Adipocyte (in vitro differentiated cells): ENCODE results near the gene NLGN1.
A peak's percentile ranks its signal among the peaks of the same experiment; 100 is the strongest.

Source experiments
- DNase-seq: peaks from one replicate; pipeline ENCODE4 v3.0.0-alpha.2; 2015; ENCODE audit warnings: low read depth
- H3K27me3 ChIP-seq: replicated peaks from 2 replicates; pipeline ENCODE4 v1.7.0; 2013; ENCODE audit warnings: mild to moderate bottlenecking, low read length, moderate library complexity; ENCODE audit not compliant: control insufficient read depth, insufficient read depth
- H3K36me3 ChIP-seq: 2 replicates; pipeline ENCODE4 v1.7.0; 2013; ENCODE audit warnings: low read length, mild to moderate bottlenecking, moderate library complexity; ENCODE audit not compliant: control insufficient read depth, insufficient read depth, severe bottlenecking
- H3K4me1 ChIP-seq: 2 replicates; pipeline ENCODE4 v1.7.0; 2013; ENCODE audit warnings: mild to moderate bottlenecking, low read length, moderate library complexity; ENCODE audit not compliant: control insufficient read depth, insufficient read depth
- H3K4me3 ChIP-seq: 2 replicates; pipeline ENCODE4 v1.7.0; 2013; ENCODE audit warnings: mild to moderate bottlenecking, low read length, moderate library complexity
- H3K9ac ChIP-seq: 2 replicates; pipeline ENCODE4 v1.7.0; 2013; ENCODE audit warnings: mild to moderate bottlenecking, low read length, moderate library complexity
- H3K9me3 ChIP-seq: 2 replicates; pipeline ENCODE4 v1.7.0; 2013; ENCODE audit warnings: mild to moderate bottlenecking, low read length, moderate library complexity; ENCODE audit not compliant: control insufficient read depth

Gene NLGN1

GRCh38 chr3:174168538-174169254, 771.2 kb downstream of the NLGN1 start:
- H3K4me1 ChIP-seq = no peaks in the 10 kb centered on the region
- no peak overlapping the region for H3K9ac ChIP-seq
- no peak for DNase-seq

GRCh38 chr3:174169736-174170135, 772.2 kb downstream of the NLGN1 start:
- H3K9me3 ChIP-seq = peaks cover 14% of the 10 kb centered on the region
- no peaks in the 10 kb centered on the region for H3K27me3 ChIP-seq
- no peaks in the 10 kb centered on the region for H3K4me1 ChIP-seq
- no peaks in the 10 kb centered on the region for H3K36me3 ChIP-seq
- no peak for DNase-seq
- no peak overlapping the region for H3K4me3 ChIP-seq
- H3K9ac ChIP-seq = no peak overlapping the region

More at GRCh38 chr3:174168538-174169254, 771.2 kb downstream of the NLGN1 start:
- Histone ChIP-seq H3K27me3 (no peaks in the 10 kb centered on the region), H3K9me3 (peaks cover 23% of the 10 kb centered on the region), H3K4me3 (no peak overlapping the region), H3K36me3 (no peaks in the 10 kb centered on the region)

GRCh38 chr3:174170248-174170647, 772.7 kb downstream of the NLGN1 start:
- Histone ChIP-seq H3K9me3 (peaks cover 10% of the 10 kb centered on the region), H3K9ac (no peak overlapping the region), H3K4me1 (no peaks in the 10 kb centered on the region), H3K36me3 (no peaks in the 10 kb centered on the region), H3K4me3 (no peak overlapping the region), H3K27me3 (no peaks in the 10 kb centered on the region)
- no peak for DNase-seq

GRCh38 chr3:174186377-174186989, 788.9 kb downstream of the NLGN1 start:
- Histone ChIP-seq H3K4me1 (no peaks in the 10 kb centered on the region), H3K9me3 (no peaks in the 10 kb centered on the region), H3K27me3 (no peaks in the 10 kb centered on the region), H3K4me3 (no peak overlapping the region), H3K9ac (no peak overlapping the region), H3K36me3 (no peaks in the 10 kb centered on the region)
- no peak for DNase-seq

GRCh38 chr3:174191380-174191779, 793.8 kb downstream of the NLGN1 start:
- H3K27me3 ChIP-seq = no peaks in the 10 kb centered on the region
- H3K4me1 ChIP-seq = peaks cover 3% of the 10 kb centered on the region
- H3K4me3 ChIP-seq = no peak overlapping the region
- no peaks in the 10 kb centered on the region for H3K36me3 ChIP-seq
- H3K9ac ChIP-seq = no peak overlapping the region
- no peak for DNase-seq
- no peaks in the 10 kb centered on the region for H3K9me3 ChIP-seq

- H3K4me3 ChIP-seq = no peak overlapping the region
- DNase-seq = no peak
- H3K36me3 ChIP-seq = no peaks in the 10 kb centered on the region
- H3K9ac ChIP-seq = no peak overlapping the region
- no peaks in the 10 kb centered on the region for H3K9me3 ChIP-seq
- H3K27me3 ChIP-seq = no peaks in the 10 kb centered on the region
- H3K4me1 ChIP-seq = peaks cover 3% of the 10 kb centered on the region
Observed at GRCh38 chr3:174191895-174192294, 794.4 kb downstream of the NLGN1 start.

GRCh38 chr3:174192471-174192870, 794.9 kb downstream of the NLGN1 start:
- H3K9ac ChIP-seq = no peak overlapping the region
- H3K4me1 ChIP-seq = peaks cover 3% of the 10 kb centered on the region
- DNase-seq = no peak

GRCh38 chr3:174193604-174194003, 796.1 kb downstream of the NLGN1 start:
- no peaks in the 10 kb centered on the region for H3K27me3 ChIP-seq

More at GRCh38 chr3:174192471-174192870, 794.9 kb downstream of the NLGN1 start:
- Histone ChIP-seq H3K4me3 (no peak overlapping the region), H3K36me3 (no peaks in the 10 kb centered on the region), H3K27me3 (no peaks in the 10 kb centered on the region), H3K9me3 (no peaks in the 10 kb centered on the region)

GRCh38 chr3:174197416-174197815, 799.9 kb downstream of the NLGN1 start:
- H3K9ac ChIP-seq = no peak overlapping the region
- H3K9me3 ChIP-seq = no peaks in the 10 kb centered on the region
- DNase-seq = no peak
- H3K27me3 ChIP-seq = no peaks in the 10 kb centered on the region
- H3K4me1 ChIP-seq = peaks cover 3% of the 10 kb centered on the region
- no peak overlapping the region for H3K4me3 ChIP-seq
- H3K36me3 ChIP-seq = no peaks in the 10 kb centered on the region

More at GRCh38 chr3:174193604-174194003, 796.1 kb downstream of the NLGN1 start:
- Histone ChIP-seq H3K9me3 (no peaks in the 10 kb centered on the region), H3K36me3 (no peaks in the 10 kb centered on the region), H3K4me3 (no peak overlapping the region), H3K9ac (no peak overlapping the region), H3K4me1 (peaks cover 3% of the 10 kb centered on the region)
- peak; percentile 27 for DNase-seq

GRCh38 chr3:174198199-174198598, 800.7 kb downstream of the NLGN1 start:
- peak; percentile 62 for DNase-seq
- Histone ChIP-seq H3K4me3 (no peak overlapping the region), H3K36me3 (no peaks in the 10 kb centered on the region), H3K27me3 (no peaks in the 10 kb centered on the region), H3K9me3 (no peaks in the 10 kb centered on the region), H3K9ac (no peak overlapping the region), H3K4me1 (peaks cover 2% of the 10 kb centered on the region)

- Histone ChIP-seq H3K4me1 (no peaks in the 10 kb centered on the region), H3K9ac (no peak overlapping the region), H3K27me3 (no peaks in the 10 kb centered on the region), H3K4me3 (no peak overlapping the region), H3K9me3 (no peaks in the 10 kb centered on the region), H3K36me3 (no peaks in the 10 kb centered on the region)
- peak; percentile 16 for DNase-seq
Observed at GRCh38 chr3:174199696-174200095, 802.2 kb downstream of the NLGN1 start.
